NCI-H226 (cell line): Measurements from ENCODE around the gene MEI4.
"Not testable (repeated sequence)": the region's sequence is repeated elsewhere in the genome, so short reads cannot be mapped to it uniquely, and the experiment has no call there.

Source experiments
- DNase-seq: peaks from one replicate; pipeline ENCODE4 v3.0.0-alpha.2; 2015

The MEI4 gene

DNA sequence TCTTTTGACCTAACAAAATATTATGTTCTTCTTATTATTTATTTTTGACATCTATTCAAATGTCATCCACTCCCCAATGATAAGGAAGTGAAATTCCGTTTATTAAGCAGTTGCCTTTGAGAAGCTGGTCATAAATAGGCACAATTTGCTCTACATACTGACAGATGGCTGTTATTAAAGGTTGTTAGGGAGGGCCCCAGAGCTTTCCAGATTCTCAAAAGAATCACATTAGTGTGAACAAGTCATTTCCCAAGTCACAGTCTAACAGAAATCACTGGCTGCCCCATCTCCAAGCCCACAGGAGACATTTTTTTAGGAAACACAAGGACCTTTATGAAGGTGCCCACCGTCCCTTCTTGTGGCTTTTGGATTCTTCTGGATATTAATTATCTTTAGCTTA is 172.4 kb downstream of the MEI4 start:
- DNase-seq: no peak

DNA sequence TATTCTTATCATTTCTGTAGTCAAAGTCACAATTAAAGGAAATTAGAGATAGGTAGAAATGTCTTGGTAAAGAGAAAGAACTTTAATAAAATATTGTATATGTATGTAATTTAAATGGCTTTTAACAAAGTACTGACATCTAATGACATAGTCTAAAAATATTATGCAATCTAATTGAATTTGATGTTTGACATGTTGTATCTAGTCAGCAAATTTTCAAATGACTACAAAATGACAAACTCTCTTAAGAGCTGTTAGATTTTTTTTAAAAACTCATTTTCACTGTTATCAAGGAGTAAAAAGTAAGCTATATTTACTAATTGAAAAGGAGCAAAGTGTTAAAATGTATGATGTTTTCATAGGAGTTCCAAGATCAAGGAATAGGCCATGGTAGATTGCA is 176.9 kb downstream of the MEI4 start:
- no peak for DNase-seq

GRCh38 chr6:77833749-77834148 is 180.9 kb downstream of the MEI4 start:
- DNase-seq: not testable (repeated sequence)

GRCh38 chr6:77834591-77834996 is 181.8 kb downstream of the MEI4 start:
- no peak for DNase-seq

GRCh38 chr6:77837034-77837784 is 184.4 kb downstream of the MEI4 start:
- no peak for DNase-seq

GRCh38 chr6:77839292-77839691 is 186.5 kb downstream of the MEI4 start:
- DNase-seq: no peak

- no peak for DNase-seq
These were observed 192.0 kb downstream of the MEI4 start for GRCh38 chr6:77844822-77845221.

DNA sequence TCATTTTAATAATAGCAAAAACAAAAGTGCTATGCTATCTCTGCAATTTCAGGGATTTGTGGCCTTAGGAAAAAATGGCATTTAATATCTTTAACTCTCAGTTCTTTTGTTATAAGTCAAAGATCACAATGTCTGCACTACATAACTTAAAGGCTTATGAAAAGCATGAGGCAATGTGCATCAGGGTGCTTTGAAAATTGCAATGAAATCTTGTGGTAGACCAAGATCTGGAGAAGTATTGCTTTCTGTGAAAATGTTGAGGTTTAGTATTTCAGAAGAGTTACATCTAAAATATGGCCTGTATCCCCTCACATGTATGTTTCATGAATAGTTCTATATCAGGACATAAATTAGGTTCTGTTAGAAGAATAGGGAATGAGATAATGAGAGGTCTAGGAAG is 200.6 kb downstream of the MEI4 start:
- no peak for DNase-seq

DNA sequence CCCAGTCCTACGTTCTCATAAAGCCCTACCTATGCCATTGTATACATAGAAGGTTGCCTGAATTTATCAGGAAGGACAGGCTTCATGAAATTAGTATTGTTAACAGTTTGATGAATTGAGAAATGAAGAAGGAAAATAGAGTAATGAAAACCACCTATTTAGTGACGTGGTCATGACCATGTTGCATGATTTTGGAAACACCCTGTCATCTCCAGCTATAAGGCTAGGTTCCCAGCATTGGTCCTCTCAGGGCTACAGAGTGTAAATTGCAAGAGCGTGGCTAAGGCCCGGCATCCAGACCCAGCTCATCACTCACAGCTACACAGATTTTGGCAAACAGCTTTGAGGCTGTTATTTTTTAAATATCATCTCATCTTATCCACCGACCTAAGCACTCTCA is 203.6 kb downstream of the MEI4 start:
- no peak for DNase-seq

DNA sequence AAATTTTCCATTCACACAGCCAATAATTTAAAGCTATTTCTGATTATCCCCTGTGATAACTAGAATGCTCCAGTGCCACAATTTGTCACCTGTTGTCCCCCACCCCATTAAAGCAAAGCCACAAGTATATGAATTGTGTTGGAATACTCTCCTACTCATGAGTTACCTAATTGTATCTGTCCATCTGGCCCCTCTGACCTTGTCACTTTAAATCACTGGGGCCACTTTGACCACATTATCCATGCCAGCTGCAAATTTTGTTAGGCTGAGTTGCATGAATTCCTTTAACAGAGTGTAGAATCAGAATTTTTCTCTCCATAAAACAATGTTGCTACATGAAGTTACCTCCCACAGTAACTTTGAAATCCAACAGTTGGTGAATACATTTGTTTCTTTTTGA is 204.6 kb downstream of the MEI4 start:
- no peak for DNase-seq

DNA sequence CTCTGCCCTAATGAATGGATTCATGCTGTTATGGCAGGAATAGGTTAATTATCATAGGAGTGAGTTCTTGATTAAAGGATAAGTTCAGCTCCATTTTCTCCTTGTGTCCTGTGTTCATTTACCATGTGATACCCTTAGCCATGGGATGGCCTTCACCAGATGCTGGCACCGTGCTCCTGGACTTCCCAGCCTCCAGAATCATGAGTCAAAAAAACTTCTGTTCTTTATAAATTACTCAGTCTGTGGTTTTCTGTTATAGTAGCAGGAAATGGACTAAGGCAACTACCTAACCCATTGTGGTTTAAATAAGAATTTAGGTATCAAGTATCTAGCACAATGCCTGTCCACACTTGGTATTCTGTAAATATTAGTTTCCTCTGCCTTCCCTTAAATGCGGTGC is 223.5 kb downstream of the MEI4 start:
- DNase-seq: no peak

DNA sequence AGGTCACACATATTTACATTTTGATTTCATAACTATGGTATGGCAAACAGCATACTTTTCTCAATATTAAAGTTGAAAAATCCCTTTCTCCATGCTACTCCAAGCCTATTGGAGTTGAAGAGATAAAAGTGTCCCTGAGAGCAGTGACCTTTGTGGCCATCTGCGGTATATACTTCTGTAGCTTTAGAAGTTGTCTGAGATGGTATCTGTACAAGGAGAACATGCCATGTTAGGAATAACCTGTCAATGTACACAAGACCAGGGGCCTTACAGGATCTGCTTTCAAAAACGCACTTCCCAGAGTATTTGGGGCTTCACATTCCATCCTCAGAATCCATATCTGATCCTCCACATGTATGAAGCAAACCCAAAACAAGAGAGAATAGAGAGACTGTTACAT is 226.7 kb downstream of the MEI4 start:
- DNase-seq: no peak

DNA sequence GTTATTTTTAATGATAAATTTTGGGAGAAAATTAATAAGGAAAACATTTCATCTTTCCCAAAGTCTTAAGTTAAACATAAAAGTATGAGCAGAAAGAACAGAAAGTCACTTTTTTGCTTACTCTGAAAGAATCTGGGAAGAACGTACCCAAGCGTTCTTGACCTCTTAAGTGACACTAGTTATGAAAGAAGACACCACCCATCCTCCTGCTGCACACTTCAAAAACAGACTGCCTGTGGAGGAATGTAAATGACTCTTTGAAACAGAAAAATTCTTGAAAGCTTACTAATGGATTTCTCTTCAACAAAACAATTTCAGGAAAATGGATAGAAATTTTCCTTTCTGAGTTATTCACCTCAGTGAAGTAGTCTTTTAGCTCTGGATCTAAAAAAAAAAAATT is 227.7 kb downstream of the MEI4 start:
- no peak for DNase-seq

- DNase-seq: no peak
These were observed 231.0 kb downstream of the MEI4 start for GRCh38 chr6:77883851-77884250.

GRCh38 chr6:77893391-77893790 is 240.6 kb downstream of the MEI4 start:
- no peak for DNase-seq

GRCh38 chr6:77906070-77906469 is 253.2 kb downstream of the MEI4 start:
- DNase-seq: no peak

- DNase-seq: no peak
These were observed 258.0 kb downstream of the MEI4 start for GRCh38 chr6:77910826-77911225.

GRCh38 chr6:77926198-77926751 is 273.4 kb downstream of the MEI4 start:
- no peak for DNase-seq

DNA sequence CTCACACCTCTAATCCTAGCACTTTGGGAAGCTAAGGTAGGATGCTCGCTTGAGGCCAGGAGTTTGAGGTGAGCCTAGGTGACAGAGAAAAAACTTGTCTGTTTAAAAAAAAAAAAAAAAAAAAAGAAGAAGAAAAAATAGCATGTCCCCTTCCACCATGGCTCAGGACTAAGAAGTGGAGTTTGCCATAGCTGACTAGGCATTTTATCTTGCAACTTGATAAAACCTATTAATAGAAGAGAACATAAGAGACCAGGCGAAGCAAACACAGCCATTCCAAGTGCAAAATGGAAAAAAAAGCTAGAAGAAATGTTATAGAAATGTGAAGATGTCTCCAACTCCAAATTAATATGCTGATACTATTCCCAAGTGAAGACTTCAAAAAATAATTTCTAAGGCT is 277.5 kb downstream of the MEI4 start:
- no peak for DNase-seq

- no peak for DNase-seq
These were observed 278.1 kb downstream of the MEI4 start for GRCh38 chr6:77930952-77931351.

- no peak for DNase-seq
These were observed 309.2 kb downstream of the MEI4 start for GRCh38 chr6:77962070-77962469.

GRCh38 chr6:77965449-77965848 is 312.6 kb downstream of the MEI4 start:
- no peak for DNase-seq

DNA sequence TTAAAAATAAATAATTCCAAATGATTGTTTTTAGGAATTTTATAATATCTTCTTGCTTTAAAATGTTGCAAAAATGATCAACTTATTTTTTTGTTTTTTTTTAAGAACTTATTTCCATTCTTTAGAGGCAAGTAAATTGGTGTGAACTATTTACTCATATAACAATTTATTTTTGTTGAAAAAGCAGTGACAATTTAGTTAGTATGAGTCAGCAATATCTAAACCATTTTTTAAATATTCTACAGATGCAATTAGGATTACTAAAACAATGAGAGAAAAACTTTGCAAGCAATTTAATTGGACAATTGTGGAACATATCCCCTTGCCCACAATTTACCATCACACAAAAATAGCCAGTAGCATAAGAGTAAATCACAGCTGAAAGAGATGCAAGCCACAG is 319.5 kb downstream of the MEI4 start:
- no peak for DNase-seq
